HL-60 (cell line): ENCODE results near the gene PRPSAP1.

Experiments
- DNase-seq, 2 experiments: peaks; one replicate each; pipeline ENCODE4 v3.0.0-alpha.2; 2010 to 2020; ENCODE audit warnings: low read depth in 1 of 2, low spot score in 1 of 2
- H3K27ac ChIP-seq: fragments of 250-450 bp; sonication (Bioruptor Pico); replicated peaks from 2 replicates; pipeline ENCODE4 v1.5.1; 2020; ENCODE audit warnings: mild to moderate bottlenecking, moderate library complexity
- H3K27me3 ChIP-seq: fragments of 250-450 bp; sonication (Bioruptor Pico); 2 replicates; pipeline ENCODE4 v1.5.1; 2021; ENCODE audit warnings: mild to moderate bottlenecking, moderate library complexity; ENCODE audit not compliant: insufficient read depth, poor library complexity, severe bottlenecking
- H3K4me3 ChIP-seq: replicated peaks from 2 replicates; pipeline ENCODE4 v1.5.1; 2011; ENCODE audit warnings: mild to moderate bottlenecking, control low read depth, low read length; ENCODE audit not compliant: insufficient read depth
- CTCF ChIP-seq: IDR thresholded peaks from one replicate; pipeline ENCODE4 v1.5.1; 2011; ENCODE audit warnings: low read length, control low read depth, inconsistent platforms; ENCODE audit not compliant: insufficient read depth
- GABPA ChIP-seq: IDR thresholded peaks from 2 replicates; pipeline ENCODE4 v1.6.1; 2012; ENCODE audit warnings: low read depth
- POLR2AphosphoS5 ChIP-seq: IDR thresholded peaks from 2 replicates; pipeline ENCODE4 v1.6.1; 2012; ENCODE audit warnings: low read depth
- REST ChIP-seq: IDR thresholded peaks from 2 replicates; pipeline ENCODE4 v1.6.1; 2012; ENCODE audit warnings: low read depth; ENCODE audit not compliant: insufficient replicate concordance
- SPI1 ChIP-seq: IDR thresholded peaks from 2 replicates; pipeline ENCODE4 v1.6.1; 2012; ENCODE audit warnings: low read depth, mild to moderate bottlenecking, borderline replicate concordance

Gene PRPSAP1

GRCh38 chr17:76263896-76264295 is 89.8 kb downstream of the PRPSAP1 start:
- Histone ChIP-seq H3K4me3 (no peak overlapping the region), H3K27ac (peak overlapping the region; percentile 69), H3K27me3 (no peaks in the 10 kb centered on the region)
- no peak for TF ChIP-seq GABPA
- TF ChIP-seq CTCF: no peak
- TF ChIP-seq SPI1: no peak
- TF ChIP-seq POLR2AphosphoS5: no peak
- TF ChIP-seq REST: no peak
- no peak for DNase-seq

GRCh38 chr17:76262732-76263344 is 90.9 kb downstream of the PRPSAP1 start:
- peak overlapping the region; percentile 69 for H3K27ac ChIP-seq
- H3K27me3 ChIP-seq: no peaks in the 10 kb centered on the region
- H3K4me3 ChIP-seq: no peak overlapping the region
- TF ChIP-seq REST (no peak), POLR2AphosphoS5 (peak; percentile 66; the same call in 1 of the 2 replicates), SPI1 (peak; percentile 55; the same call in 1 of the 2 replicates)
- peak in 1 of 2 experiments; percentile 84 for DNase-seq

GRCh38 chr17:76261421-76262215 is 92.1 kb downstream of the PRPSAP1 start:
- DNase-seq: peak in 1 of 2 experiments; percentile 26
- Histone ChIP-seq H3K27me3 (no peaks in the 10 kb centered on the region), H3K4me3 (no peak overlapping the region), H3K27ac (peak overlapping the region; percentile 69)
- TF ChIP-seq SPI1 (no peak), POLR2AphosphoS5 (no peak), CTCF (no peak), REST (no peak), GABPA (no peak)
